Cardiac fibroblast (primary cell): ENCODE results near the gene MRPL50.
A peak's percentile ranks its signal among the peaks of the same experiment; 100 is the strongest.

ENCODE experiments used
- DNase-seq, 2 donors: peaks; one replicate each; pipeline versions ENCODE4 v3.0.0 to v3.0.0-alpha.2; 2010; ENCODE audit warnings: low read depth in 2 of 2
- H3K4me3 ChIP-seq, 2 donors: replicated peaks in 1 of 2; 1 replicate in 1 of 2; 2 replicates in 1 of 2; pipeline ENCODE4 v1.5.1; 2011; ENCODE audit warnings: low read depth in 2 of 2, low read length in 2 of 2, mild to moderate bottlenecking in 2 of 2, moderate library complexity in 1 of 2
- CTCF ChIP-seq: IDR thresholded peaks from one replicate; pipeline ENCODE4 v1.5.1; 2011; ENCODE audit warnings: low read depth, mild to moderate bottlenecking, low read length, inconsistent platforms

The MRPL50 gene

GRCh38 chr9:101418518-101419430 lies 20.4 kb upstream of the MRPL50 start:
- DNase-seq: peak in 1 of 2 donors; percentile 43
- TF ChIP-seq CTCF: no peak

DNA sequence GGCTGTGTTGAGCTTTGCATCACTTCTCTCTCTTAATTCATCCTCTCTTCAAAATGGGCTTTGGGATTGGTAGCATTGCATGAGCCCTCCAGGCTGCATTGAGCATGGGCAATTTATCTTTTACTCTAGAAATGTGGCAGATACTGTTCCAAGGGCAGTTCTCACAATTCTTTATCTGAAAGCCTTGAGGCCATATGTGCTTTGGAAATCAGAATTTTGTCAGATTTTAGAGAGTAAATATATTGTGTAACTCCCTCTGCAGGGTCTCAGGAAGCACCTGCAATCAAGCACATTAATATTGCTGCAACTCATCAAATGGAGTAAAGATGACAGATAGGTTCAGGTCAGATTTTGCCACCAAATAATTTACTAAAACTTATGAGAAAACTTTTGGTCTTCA lies 19.6 kb upstream of the MRPL50 start:
- H3K4me3 ChIP-seq: no peak overlapping the region
- DNase-seq: no peak
- TF ChIP-seq CTCF: no peak

More at GRCh38 chr9:101418518-101419430, 20.4 kb upstream of the MRPL50 start:
- no peak overlapping the region for H3K4me3 ChIP-seq

GRCh38 chr9:101417389-101417788 lies 19.0 kb upstream of the MRPL50 start:
- TF ChIP-seq CTCF: no peak
- no peak for DNase-seq

GRCh38 chr9:101415578-101415977 lies 17.2 kb upstream of the MRPL50 start:
- no peak overlapping the region for H3K4me3 ChIP-seq
- no peak for TF ChIP-seq CTCF
- DNase-seq: no peak

More at GRCh38 chr9:101417389-101417788, 19.0 kb upstream of the MRPL50 start:
- no peak overlapping the region for H3K4me3 ChIP-seq

DNA sequence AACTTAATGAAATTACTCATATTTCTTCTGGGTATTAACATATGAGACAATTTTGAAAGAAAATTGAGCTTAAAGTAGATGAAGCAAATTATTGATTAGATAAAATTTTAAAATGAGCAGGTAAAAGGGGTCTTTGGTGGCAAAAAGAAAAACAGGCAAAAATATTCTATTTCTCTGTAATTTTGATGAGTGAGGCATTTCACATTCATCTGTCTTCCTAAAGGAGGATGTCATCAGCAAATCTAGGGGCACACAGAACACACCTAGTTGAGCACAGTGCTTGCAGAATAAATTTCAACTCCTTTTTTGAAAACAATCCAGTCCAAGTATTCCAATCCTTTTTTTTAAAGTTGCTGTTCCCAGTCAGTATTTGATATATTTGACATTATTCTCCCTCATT lies 16.4 kb upstream of the MRPL50 start:
- no peak for TF ChIP-seq CTCF
- no peak overlapping the region for H3K4me3 ChIP-seq

DNA sequence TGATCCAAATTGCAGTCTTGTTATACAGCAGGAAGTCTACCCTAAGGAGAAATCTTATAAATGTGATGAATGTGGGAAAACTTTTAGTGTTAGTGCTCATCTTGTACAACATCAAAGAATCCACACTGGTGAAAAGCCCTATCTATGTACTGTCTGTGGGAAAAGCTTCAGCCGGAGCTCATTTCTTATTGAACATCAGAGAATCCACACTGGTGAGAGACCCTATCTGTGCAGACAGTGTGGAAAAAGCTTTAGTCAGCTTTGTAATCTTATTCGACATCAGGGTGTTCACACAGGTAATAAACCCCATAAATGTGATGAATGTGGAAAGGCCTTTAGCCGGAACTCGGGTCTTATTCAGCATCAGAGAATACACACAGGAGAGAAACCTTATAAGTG lies 10.7 kb upstream of the MRPL50 start:
- DNase-seq: peak; percentile 20 to 35
- H3K4me3 ChIP-seq: no peak overlapping the region
- no peak for TF ChIP-seq CTCF

More for the DNA sequence above, 16.4 kb upstream of the MRPL50 start:
- DNase-seq: no peak
